Measurements from ENCODE around the gene FHOD3. TPM values are rescaled to one million over a fixed set of nuclear protein-coding genes. Genes with fewer than 3 reads are reported as not detected.
"Not testable (repeated sequence)": the region's sequence is repeated elsewhere in the genome, so short reads cannot be mapped to it uniquely, and the experiment has no call there.

The FHOD3 gene
- total RNA-seq, 2 experiments from 2014 or later = not detected

- intact Hi-C loops (cut with micrococcal nuclease) = no loop called here
- Mint-ChIP-seq H3K27ac (no peak overlapping the region), H3K36me3 (ENCODE audit: low read depth) (no peaks in the 10 kb centered on the region), H3K4me3 (no peak overlapping the region), H3K27me3 (peaks cover 2% of the 10 kb centered on the region), H3K9me3 (no peaks in the 10 kb centered on the region), H3K4me1 (ENCODE audit: low read depth) (no peaks in the 10 kb centered on the region)
- ChIA-PET POLR2A (no interaction called here), CTCF (interaction anchor here (1.0 kb wide), 1 partner anchor 18 kb away, joined by 3 read pairs; no protein-coding TSS in a partner anchor)
- TF ChIP-seq, protein P1, sequence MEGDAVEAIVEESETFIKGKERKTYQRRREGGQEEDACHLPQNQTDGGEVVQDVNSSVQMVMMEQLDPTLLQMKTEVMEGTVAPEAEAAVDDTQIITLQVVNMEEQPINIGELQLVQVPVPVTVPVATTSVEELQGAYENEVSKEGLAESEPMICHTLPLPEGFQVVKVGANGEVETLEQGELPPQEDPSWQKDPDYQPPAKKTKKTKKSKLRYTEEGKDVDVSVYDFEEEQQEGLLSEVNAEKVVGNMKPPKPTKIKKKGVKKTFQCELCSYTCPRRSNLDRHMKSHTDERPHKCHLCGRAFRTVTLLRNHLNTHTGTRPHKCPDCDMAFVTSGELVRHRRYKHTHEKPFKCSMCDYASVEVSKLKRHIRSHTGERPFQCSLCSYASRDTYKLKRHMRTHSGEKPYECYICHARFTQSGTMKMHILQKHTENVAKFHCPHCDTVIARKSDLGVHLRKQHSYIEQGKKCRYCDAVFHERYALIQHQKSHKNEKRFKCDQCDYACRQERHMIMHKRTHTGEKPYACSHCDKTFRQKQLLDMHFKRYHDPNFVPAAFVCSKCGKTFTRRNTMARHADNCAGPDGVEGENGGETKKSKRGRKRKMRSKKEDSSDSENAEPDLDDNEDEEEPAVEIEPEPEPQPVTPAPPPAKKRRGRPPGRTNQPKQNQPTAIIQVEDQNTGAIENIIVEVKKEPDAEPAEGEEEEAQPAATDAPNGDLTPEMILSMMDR (IDR thresholded peaks at IDR 0.05) = no peak
- DNase-seq (no peak), ATAC-seq (no peak)
Measured at GRCh38 chr18:36761186-36761698, 463.7 kb downstream of the FHOD3 start.

DNA sequence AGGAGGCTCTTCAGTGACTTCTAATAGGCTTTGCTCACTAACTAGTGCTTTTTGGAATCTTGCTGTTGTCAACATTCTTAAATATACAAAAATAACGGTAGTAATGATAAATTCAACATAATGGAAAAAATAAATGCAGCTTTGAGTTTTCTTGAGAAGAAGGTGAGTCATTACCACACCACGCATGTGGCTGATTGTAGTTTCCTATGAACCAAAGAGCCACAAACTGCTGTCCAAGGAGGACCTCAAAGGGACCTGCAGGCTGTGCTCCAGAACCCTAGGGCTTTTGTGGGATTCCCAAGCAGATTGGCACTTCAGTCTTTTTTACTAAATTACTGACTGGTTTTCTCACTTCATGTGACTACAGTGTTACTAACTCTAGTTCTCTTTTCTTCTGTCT, 464.6 kb downstream of the FHOD3 start:
- intact Hi-C loops (cut with micrococcal nuclease) = no loop called here
- H3K4me3 Mint-ChIP-seq = no peak overlapping the region
- H3K4me1 Mint-ChIP-seq (ENCODE audit: low read depth) = no peaks in the 10 kb centered on the region
- POLR2A ChIA-PET = no interaction called here
- DNase-seq (peak; percentile 16), ATAC-seq (no peak)
- CTCF ChIA-PET = interaction anchor here (1.0 to 1.3 kb wide), 2 partner anchors 19 to 75 kb away, joined by 3 read pairs; no protein-coding TSS in a partner anchor
- no peaks in the 10 kb centered on the region for H3K36me3 Mint-ChIP-seq (ENCODE audit: low read depth)
- TF ChIP-seq, protein P1 (IDR thresholded peaks at IDR 0.05) = no peak
- no peaks in the 10 kb centered on the region for H3K9me3 Mint-ChIP-seq
- no peak overlapping the region for H3K27ac Mint-ChIP-seq
- no peaks in the 10 kb centered on the region for H3K27me3 Mint-ChIP-seq

DNA sequence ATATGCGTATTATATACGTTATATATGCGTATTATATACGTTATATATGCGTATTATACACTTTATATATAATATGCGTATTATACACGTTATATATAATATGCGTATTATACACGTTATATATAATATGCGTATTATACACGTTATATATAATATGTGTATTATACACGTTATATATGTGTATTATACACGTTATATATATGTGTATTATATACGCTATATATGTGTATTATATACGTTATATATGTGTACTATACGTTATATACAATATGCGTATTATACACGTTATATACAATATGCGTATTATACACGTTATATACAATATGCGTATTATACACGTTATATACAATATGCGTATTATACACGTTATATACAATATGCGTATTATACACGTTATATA, 465.5 kb downstream of the FHOD3 start:
- ATAC-seq; H3K4me3 Mint-ChIP-seq; H3K27me3 Mint-ChIP-seq; H3K36me3 Mint-ChIP-seq (ENCODE audit: low read depth); DNase-seq; intact Hi-C loops (cut with micrococcal nuclease); H3K4me1 Mint-ChIP-seq (ENCODE audit: low read depth); H3K27ac Mint-ChIP-seq; H3K9me3 Mint-ChIP-seq; POLR2A ChIA-PET: not testable (repeated sequence)
- CTCF ChIA-PET = interaction anchor here (1.3 kb wide), 1 partner anchor 76 kb away, joined by 3 read pairs; no protein-coding TSS in a partner anchor

DNA sequence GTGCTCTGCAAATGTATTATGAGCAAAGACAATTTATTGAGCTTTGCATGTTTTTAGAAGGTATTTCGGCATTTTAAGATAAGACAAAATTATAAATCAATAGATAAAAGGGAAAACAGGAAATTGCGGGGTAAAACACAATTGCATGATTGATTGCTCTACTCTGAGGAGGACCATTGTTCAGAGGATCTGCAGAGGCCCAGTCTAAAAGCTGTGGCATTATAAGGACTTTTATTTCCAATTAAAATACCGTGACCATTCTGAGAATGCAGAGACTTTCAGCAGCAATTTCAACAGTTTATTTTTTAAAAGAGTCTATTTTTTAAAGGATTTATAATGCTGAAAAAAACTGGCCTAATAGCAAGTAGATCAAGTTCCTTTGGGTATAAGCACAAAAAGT, 469.3 kb downstream of the FHOD3 start:
- TF ChIP-seq, protein P1 (IDR thresholded peaks at IDR 0.05) = no peak
- POLR2A ChIA-PET = no interaction called here
- CTCF ChIA-PET = no interaction called here
- Mint-ChIP-seq H3K36me3 (ENCODE audit: low read depth) (no peaks in the 10 kb centered on the region), H3K9me3 (no peaks in the 10 kb centered on the region), H3K4me1 (ENCODE audit: low read depth) (peaks cover 7% of the 10 kb centered on the region), H3K4me3 (no peak overlapping the region), H3K27ac (no peak overlapping the region), H3K27me3 (peaks cover 3% of the 10 kb centered on the region)
- no peak for ATAC-seq
- intact Hi-C loops (cut with micrococcal nuclease) = no loop called here
- no peak for DNase-seq

DNA sequence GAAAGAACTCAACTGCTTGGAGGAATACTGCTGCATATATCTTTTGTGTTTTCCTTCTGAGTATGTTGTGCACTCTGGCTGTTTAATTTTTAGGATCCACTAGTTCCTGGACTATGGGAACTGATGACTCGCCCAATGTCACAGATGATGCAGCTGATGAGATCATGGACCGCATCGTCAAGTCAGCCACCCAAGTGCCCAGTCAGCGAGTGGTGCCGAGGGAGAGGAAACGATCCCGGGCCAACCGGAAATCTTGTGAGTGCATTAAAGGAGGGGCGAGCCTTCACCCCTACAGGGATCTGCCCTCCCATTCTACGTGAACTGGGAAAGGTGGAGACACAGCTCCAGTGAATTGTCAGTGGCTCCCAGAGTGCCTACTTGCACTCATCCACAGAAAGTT, 471.7 kb downstream of the FHOD3 start:
- H3K4me1 Mint-ChIP-seq (ENCODE audit: low read depth) = peaks cover 7% of the 10 kb centered on the region
- ChIA-PET CTCF (interaction anchor here (1.3 kb wide), 1 partner anchor 81 kb away, joined by 3 read pairs; no protein-coding TSS in a partner anchor), POLR2A (no interaction called here)
- ATAC-seq (no peak), DNase-seq (no peak)
- no peak overlapping the region for H3K27ac Mint-ChIP-seq
- no peaks in the 10 kb centered on the region for H3K36me3 Mint-ChIP-seq (ENCODE audit: low read depth)
- H3K9me3 Mint-ChIP-seq = no peaks in the 10 kb centered on the region
- H3K4me3 Mint-ChIP-seq = no peak overlapping the region
- intact Hi-C loops (cut with micrococcal nuclease) = no loop called here
- H3K27me3 Mint-ChIP-seq = peaks cover 3% of the 10 kb centered on the region
- TF ChIP-seq, protein P1 (IDR thresholded peaks at IDR 0.05) = no peak
